Suppressor macrophage treated with lipopolysaccharide for 4 hours (primary cell): ENCODE results near the gene SFT2D1.

Source experiments
- DNase-seq: peaks from one replicate; pipeline ENCODE4 v3.0.0-alpha.2; 2020

The SFT2D1 gene

GRCh38 chr6:166275714-166276166, 66.6 kb downstream of the SFT2D1 start:
- peak; percentile 79 for DNase-seq

- DNase-seq, result no peak
Measured at GRCh38 chr6:166274739-166275370, 67.5 kb downstream of the SFT2D1 start.

GRCh38 chr6:166274163-166274562, 68.2 kb downstream of the SFT2D1 start:
- DNase-seq, result no peak

- no peak for DNase-seq
Measured at GRCh38 chr6:166271376-166271765, 71.0 kb downstream of the SFT2D1 start.

GRCh38 chr6:166270706-166271375, 71.5 kb downstream of the SFT2D1 start:
- DNase-seq, result no peak
